Gastrocnemius medialis (tissue), 4 donors: ENCODE measurements around the gene BEND6.

ENCODE experiments used
- POLR2A ChIP-seq, 2 donors: fragments of 450-650 bp; IDR thresholded peaks; one replicate each; pipeline ENCODE4 v1.6.1; 2017; ENCODE audit warnings: antibody characterized with exemption in 2 of 2, mild to moderate bottlenecking in 2 of 2, moderate library complexity in 2 of 2
- TF ChIP-seq, protein P1 (sequence below), 5 experiments: fragments of 450-650 bp in 3 of 5; fragments of 200-600 bp in 2 of 5; sonication (generic) in 2 of 5; IDR thresholded peaks in 4 of 5; conservative IDR thresholded peaks in 1 of 5; 1 replicate in 4 of 5; 2 replicates in 1 of 5; pipeline ENCODE4 v1.5.1; 2016 to 2019; ENCODE audit warnings: antibody characterized with exemption in 5 of 5, mild to moderate bottlenecking in 3 of 5, moderate library complexity in 3 of 5

DNA sequence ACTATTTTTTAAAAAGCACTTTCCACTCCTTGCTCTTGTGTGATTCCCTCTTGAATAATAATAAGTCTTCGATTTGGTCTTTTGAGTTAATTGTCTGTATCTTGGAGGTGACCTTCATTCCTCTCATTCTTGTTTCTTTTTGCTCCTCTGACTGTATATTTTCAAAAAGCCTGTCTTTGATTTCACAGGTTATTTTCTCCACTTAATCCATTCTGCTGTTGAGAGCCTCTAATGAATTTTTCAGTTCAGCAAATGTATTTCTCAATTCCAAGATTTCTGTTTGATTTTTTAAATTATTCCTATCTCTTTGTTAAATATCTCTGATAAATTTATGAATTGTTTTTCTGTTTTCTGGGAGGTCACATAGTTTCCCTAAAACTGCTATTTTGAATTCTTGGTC is 69.9 kb downstream of the BEND6 start:
- TF ChIP-seq, protein P1, sequence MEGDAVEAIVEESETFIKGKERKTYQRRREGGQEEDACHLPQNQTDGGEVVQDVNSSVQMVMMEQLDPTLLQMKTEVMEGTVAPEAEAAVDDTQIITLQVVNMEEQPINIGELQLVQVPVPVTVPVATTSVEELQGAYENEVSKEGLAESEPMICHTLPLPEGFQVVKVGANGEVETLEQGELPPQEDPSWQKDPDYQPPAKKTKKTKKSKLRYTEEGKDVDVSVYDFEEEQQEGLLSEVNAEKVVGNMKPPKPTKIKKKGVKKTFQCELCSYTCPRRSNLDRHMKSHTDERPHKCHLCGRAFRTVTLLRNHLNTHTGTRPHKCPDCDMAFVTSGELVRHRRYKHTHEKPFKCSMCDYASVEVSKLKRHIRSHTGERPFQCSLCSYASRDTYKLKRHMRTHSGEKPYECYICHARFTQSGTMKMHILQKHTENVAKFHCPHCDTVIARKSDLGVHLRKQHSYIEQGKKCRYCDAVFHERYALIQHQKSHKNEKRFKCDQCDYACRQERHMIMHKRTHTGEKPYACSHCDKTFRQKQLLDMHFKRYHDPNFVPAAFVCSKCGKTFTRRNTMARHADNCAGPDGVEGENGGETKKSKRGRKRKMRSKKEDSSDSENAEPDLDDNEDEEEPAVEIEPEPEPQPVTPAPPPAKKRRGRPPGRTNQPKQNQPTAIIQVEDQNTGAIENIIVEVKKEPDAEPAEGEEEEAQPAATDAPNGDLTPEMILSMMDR (IDR thresholded peaks at IDR 0.05 in 4 of 5, conservative IDR thresholded peaks at IDR 0.05 in 1 of 5), result no peak
- no peak for TF ChIP-seq POLR2A (IDR thresholded peaks at IDR 0.05)
